Measurements from ENCODE around the gene EGLN3. TPM values are rescaled to one million over a fixed set of nuclear protein-coding genes. Genes with fewer than 3 reads are reported as not detected.

EGLN3 gene
- total and polyA plus RNA-seq, 2 of the 13 experiments (the other 11 are each of a cell fraction or from before 2014, with no cell fraction given), result 0.18 to 27.3 TPM

DNA sequence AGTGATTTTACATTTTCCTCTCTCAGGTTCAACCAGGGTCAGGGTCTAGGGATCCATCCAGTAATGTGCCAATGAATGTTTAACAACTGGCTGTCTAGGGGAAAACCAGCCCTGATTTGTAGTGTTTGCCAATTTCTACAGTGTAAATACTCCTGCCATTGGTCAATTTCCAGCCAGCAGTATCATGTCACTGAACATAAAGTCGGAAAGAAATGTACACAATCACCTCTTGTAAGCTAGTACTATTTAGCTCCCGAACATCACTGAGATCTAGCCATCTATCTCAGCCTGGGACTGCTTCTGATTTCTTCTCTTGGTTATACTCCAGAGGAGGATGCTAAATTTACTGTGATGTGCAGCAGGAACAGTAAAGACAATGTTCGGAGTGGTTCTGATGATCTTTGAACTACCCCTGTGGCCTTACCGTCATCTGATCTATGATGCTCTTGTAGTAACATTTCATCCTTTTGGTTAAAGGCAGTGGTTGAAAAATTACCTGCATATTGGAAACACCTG is 36.7 kb upstream of the EGLN3 start (continued):
- TF ChIP-seq ZBTB8A (CRISPR knock-in tag; IDR thresholded peaks at IDR 0.05; ENCODE audit: borderline replicate concordance, low read depth), result no peak
- peak; percentile 62; the same call in 1 of the 2 replicates for TF ChIP-seq ZNF331 (CRISPR knock-in tag; IDR thresholded peaks at IDR 0.05)
- no peak for TF ChIP-seq TBP (CRISPR knock-in tag; IDR thresholded peaks at IDR 0.05)
- TF ChIP-seq, protein P1, sequence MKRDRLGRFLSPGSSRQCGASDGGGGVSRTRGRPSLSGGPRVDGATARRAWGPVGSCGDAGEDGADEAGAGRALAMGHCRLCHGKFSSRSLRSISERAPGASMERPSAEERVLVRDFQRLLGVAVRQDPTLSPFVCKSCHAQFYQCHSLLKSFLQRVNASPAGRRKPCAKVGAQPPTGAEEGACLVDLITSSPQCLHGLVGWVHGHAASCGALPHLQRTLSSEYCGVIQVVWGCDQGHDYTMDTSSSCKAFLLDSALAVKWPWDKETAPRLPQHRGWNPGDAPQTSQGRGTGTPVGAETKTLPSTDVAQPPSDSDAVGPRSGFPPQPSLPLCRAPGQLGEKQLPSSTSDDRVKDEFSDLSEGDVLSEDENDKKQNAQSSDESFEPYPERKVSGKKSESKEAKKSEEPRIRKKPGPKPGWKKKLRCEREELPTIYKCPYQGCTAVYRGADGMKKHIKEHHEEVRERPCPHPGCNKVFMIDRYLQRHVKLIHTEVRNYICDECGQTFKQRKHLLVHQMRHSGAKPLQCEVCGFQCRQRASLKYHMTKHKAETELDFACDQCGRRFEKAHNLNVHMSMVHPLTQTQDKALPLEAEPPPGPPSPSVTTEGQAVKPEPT (CRISPR knock-in tag; IDR thresholded peaks at IDR 0.05; ENCODE audit: low read depth), result no peak
- TF ChIP-seq, protein P2, sequence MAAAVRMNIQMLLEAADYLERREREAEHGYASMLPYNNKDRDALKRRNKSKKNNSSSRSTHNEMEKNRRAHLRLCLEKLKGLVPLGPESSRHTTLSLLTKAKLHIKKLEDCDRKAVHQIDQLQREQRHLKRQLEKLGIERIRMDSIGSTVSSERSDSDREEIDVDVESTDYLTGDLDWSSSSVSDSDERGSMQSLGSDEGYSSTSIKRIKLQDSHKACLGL (CRISPR knock-in tag; IDR thresholded peaks at IDR 0.05), result no peak
- no peak for TF ChIP-seq KDM5B (CRISPR knock-in tag; IDR thresholded peaks at IDR 0.05; ENCODE audit: borderline replicate concordance)
- TF ChIP-seq TOE1 (CRISPR knock-in tag; IDR thresholded peaks at IDR 0.05), result no peak
- TF ChIP-seq SIX1 (CRISPR knock-in tag; IDR thresholded peaks at IDR 0.05; ENCODE audit: borderline replicate concordance), result no peak; the same call in 1 of the 2 replicates
- no peak; the same call in 1 of the 2 replicates for TF ChIP-seq TGIF2 (CRISPR knock-in tag; IDR thresholded peaks at IDR 0.05)
- TF ChIP-seq CC2D1A (CRISPR knock-in tag; IDR thresholded peaks at IDR 0.05), result no peak
- TF ChIP-seq ZNF546 (CRISPR knock-in tag; conservative IDR thresholded peaks at IDR 0.05), result no peak
- no peak for TF ChIP-seq ZC3H4 (CRISPR knock-in tag; IDR thresholded peaks at IDR 0.05; ENCODE audit: borderline replicate concordance)
- TF ChIP-seq ZNF24 (IDR thresholded peaks at IDR 0.05), result no peak
- TF ChIP-seq, protein P3, sequence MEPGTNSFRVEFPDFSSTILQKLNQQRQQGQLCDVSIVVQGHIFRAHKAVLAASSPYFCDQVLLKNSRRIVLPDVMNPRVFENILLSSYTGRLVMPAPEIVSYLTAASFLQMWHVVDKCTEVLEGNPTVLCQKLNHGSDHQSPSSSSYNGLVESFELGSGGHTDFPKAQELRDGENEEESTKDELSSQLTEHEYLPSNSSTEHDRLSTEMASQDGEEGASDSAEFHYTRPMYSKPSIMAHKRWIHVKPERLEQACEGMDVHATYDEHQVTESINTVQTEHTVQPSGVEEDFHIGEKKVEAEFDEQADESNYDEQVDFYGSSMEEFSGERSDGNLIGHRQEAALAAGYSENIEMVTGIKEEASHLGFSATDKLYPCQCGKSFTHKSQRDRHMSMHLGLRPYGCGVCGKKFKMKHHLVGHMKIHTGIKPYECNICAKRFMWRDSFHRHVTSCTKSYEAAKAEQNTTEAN (CRISPR knock-in tag; conservative IDR thresholded peaks at IDR 0.05), result 0 out of 2 replicates have a peak, but pooled peaks have one; percentile 23
- TF ChIP-seq SP1 (IDR thresholded peaks at IDR 0.05), result no peak
- no peak for TF ChIP-seq SP1 (CRISPR knock-in tag; IDR thresholded peaks at IDR 0.05)
- TF ChIP-seq, protein P4, sequence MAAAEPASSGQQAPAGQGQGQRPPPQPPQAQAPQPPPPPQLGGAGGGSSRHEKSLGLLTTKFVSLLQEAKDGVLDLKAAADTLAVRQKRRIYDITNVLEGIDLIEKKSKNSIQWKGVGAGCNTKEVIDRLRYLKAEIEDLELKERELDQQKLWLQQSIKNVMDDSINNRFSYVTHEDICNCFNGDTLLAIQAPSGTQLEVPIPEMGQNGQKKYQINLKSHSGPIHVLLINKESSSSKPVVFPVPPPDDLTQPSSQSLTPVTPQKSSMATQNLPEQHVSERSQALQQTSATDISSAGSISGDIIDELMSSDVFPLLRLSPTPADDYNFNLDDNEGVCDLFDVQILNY (CRISPR knock-in tag; conservative IDR thresholded peaks at IDR 0.05), result no peak
- TF ChIP-seq ZBTB21 (CRISPR knock-in tag; IDR thresholded peaks at IDR 0.05), result peak; percentile 23; the same call in 1 of the 2 replicates
- no peak for TF ChIP-seq ZFP37 (CRISPR knock-in tag; IDR thresholded peaks at IDR 0.05; ENCODE audit: borderline replicate concordance)
- no peak for TF ChIP-seq ZBTB42 (CRISPR knock-in tag; IDR thresholded peaks at IDR 0.05)
- TF ChIP-seq CBX5 (CRISPR knock-in tag; IDR thresholded peaks at IDR 0.05; ENCODE audit: borderline replicate concordance), result no peak
- TF ChIP-seq, protein P5, sequence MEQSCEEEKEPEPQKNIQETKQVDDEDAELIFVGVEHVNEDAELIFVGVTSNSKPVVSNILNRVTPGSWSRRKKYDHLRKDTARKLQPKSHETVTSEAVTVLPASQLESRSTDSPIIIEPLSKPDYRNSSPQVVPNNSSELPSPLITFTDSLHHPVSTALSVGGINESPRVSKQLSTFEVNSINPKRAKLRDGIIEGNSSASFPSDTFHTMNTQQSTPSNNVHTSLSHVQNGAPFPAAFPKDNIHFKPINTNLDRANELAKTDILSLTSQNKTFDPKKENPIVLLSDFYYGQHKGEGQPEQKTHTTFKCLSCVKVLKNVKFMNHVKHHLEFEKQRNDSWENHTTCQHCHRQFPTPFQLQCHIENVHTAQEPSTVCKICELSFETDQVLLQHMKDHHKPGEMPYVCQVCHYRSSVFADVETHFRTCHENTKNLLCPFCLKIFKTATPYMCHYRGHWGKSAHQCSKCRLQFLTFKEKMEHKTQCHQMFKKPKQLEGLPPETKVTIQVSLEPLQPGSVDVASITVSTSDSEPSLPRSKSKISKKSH (CRISPR knock-in tag; IDR thresholded peaks at IDR 0.05; ENCODE audit: borderline replicate concordance), result no peak
- TF ChIP-seq CCDC6 (CRISPR knock-in tag; IDR thresholded peaks at IDR 0.05), result no peak
- TF ChIP-seq RFXAP (CRISPR knock-in tag; IDR thresholded peaks at IDR 0.05; ENCODE audit: borderline replicate concordance), result no peak
- TF ChIP-seq GTF3A (CRISPR knock-in tag; conservative IDR thresholded peaks at IDR 0.05), result no peak
- no peak for TF ChIP-seq NFE2L1 (CRISPR knock-in tag; IDR thresholded peaks at IDR 0.05; ENCODE audit: borderline replicate concordance)
